IPS DF 4.7 (cell line): Measurements from ENCODE around the gene PRKACB.
"Not testable (repeated sequence)": the region's sequence is repeated elsewhere in the genome, so short reads cannot be mapped to it uniquely, and the experiment has no call there.

Experiments used
- DNase-seq: peaks from one replicate; pipeline ENCODE4 v3.0.0-alpha.2; 2013; ENCODE audit warnings: low spot score; ENCODE audit errors: extremely low read depth

The PRKACB gene

DNA sequence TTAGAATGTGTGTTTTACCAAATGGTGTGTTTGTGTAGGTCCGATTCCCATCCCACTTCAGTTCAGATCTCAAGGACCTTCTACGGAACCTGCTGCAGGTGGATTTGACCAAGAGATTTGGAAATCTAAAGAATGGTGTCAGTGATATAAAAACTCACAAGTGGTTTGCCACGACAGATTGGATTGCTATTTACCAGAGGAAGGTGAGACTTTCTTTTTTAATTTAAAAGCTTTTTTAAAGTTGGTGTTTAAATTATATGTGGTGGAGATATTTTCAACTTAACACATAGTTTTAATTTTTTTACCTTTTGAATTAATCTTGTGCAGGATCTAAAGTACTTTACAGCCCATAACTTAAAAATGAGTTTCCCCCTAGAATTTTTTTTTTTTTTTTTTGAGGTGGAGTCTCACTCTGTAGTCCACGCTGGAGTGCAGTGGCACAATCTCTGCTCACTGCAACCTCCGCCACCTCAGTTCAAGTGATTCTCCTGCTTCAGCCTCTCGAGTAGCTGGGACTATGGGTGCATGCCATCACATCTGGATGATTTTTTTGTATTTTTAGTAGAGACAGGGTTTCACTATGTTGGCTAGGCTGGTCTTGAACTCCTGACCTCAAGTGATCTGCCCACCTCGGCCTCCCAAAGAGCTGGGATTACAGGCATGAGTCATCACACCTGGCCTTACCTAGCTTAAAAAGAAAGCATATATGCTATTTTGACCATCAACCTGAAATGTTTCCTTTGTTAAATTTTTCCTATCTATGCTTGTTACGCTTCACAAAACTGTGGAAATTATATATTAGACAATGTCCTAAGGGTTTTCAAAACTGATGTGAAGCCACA is 70.3 kb downstream of the PRKACB start:
- no peak for DNase-seq

DNA sequence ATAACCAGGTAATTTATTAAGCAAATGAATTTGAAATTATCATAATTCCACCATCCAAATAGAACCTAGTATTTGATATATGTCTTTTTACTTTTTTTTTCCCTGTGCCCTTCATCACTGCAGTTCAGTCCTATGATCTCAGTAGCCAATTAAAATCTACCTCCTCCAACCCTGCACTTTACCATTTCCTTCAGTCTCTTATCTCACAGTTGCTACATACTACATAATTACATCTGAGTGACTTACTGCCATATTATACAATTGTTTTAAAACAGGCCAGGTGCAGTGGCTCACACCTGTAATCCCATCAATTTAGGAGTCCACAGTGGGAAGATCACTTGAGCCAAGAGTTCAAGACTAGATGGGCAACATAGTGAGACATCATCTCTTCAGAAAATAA is 73.2 kb downstream of the PRKACB start:
- DNase-seq, result no peak

DNA sequence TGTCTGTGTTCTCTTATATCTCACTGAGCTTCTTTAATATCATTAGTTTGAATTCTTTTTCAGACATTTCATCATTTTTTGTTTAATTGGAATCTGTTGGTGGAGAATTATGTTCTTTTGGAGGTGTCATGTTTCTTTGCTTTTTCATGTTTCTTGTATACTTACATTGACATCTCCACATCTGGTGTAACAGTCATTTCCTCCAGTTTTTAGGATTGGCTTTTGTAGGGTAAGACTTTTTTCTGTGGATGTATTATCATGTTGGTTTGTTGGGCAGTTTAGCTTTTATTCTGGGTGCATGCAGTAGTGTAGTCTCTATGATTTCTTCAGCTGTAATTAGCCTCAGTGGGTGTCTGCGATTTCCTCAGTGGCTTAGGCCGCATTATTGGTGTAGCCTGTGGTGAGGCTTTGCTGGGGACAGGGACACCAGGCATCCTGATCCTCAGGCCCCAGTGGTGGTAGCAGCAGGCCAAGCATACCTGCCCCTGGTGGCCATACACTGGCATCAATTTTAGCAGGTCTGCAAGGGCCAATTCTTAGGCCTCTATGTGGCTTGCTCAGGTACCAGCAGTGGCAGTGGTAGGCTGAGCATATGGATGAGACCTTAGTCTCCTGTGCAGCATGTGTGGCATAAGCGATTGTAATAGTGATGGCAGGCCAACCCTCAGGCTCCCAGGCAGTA is 79.8 kb downstream of the PRKACB start:
- DNase-seq, result no peak

DNA sequence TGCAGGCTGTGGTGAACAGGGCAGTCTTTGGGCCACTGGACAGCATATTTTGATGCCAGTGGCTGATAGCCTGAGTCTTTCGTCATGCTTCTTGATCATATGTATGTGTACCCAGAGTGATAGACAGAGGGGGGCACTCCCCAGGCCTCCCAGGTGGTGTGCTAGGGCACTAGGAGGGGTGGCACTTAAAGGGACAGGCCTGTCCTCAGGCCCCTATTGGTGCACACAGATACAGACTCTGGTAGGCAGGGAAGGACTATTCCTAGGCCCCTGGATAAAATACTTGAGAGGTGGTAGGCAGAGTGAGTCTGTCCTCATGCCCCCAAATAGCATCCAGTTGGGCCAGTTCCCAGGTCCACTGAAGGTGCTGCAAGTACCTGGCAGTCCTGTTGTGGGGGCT is 80.8 kb downstream of the PRKACB start:
- DNase-seq, result no peak

DNA sequence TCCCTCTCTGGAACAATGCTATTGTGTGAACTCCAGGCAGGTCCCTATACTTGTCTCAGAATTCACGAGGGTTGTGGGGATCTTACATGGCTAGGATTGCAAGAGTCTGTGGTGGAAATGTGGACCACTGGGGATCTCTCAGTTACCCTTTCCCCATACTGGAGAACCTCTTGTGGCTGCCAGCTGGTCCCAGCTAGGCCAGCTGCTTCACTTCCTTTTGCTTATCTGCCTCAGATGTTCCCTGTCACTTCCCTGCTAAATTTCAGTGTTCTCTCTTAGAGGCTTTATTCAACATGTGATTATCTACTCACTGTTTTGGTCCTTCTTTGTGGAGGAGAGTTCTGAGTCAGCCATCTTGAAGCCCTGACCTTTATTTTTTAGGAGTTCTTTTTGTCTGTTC is 81.6 kb downstream of the PRKACB start:
- no peak for DNase-seq

DNA sequence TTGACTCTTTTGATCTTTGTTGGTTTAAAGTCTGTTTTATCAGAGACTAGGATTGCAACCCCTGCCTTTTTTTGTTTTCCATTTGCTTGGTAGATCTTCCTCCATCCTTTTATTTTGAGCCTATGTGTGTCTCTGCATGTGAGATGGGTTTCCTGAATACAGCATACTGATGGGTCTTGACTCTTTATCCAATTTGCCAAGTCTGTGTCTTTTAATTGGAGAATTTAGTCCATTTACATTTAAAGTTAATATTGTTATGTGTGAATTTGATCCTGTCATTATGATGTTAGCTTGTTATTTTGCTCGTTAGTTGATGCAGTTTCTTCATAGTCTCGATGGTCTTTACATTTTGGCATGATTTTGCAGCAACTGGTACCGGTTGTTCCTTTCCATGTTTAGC is 88.6 kb downstream of the PRKACB start:
- not testable (repeated sequence) for DNase-seq

DNA sequence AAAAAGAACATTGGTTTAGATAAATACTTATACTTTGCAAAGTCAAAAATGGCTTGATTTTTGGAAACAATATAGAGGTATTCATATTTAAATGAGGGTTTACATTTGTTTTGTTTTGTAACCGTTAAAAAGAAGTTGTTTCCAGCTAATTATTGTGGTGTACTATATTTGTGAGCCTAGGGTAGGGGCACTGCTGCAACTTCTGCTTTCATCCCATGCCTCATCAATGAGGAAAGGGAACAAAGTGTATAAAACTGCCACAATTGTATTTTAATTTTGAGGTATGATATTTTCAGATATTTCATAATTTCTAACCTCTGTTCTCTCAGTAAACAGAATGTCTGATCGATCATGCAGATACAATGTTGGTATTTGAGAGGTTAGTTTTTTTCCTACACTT is 92.2 kb downstream of the PRKACB start:
- no peak for DNase-seq

DNA sequence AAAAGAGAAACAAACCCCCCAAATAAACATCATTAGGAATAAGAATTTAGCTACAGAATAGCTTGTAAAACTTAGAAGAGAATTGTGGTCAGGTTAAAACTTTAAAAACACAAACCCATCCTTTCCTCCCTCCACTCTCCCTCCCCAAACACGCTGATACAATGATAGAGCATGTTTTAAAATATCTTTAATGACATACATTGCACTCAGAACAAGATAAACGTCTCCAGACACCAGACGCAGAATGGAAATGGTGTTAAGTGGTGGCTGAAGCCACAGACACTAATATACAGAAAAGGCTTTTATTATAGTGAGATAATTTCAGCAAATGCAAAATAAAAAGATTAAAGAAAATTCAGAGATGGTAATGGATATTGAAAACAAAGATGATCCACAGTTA is 98.6 kb downstream of the PRKACB start:
- no peak for DNase-seq

DNA sequence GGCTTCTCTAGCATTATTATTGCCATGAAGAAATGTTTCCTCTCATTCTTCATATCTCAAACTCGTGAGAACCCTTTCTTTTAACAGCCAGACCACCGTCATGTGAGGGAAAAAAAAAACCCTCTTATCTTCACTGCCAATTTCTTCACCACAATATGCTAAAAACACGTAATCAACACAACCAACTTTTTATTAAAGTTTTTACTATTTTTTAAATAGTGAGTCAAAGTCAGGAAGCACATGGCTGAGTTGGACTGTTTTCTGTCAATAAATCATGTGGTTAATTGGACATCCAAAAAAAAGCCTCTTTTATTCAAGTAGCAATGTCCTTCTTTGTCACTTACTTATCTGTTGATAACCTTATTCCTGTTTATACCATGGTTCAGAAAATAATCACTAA is 101.5 kb downstream of the PRKACB start:
- no peak for DNase-seq

DNA sequence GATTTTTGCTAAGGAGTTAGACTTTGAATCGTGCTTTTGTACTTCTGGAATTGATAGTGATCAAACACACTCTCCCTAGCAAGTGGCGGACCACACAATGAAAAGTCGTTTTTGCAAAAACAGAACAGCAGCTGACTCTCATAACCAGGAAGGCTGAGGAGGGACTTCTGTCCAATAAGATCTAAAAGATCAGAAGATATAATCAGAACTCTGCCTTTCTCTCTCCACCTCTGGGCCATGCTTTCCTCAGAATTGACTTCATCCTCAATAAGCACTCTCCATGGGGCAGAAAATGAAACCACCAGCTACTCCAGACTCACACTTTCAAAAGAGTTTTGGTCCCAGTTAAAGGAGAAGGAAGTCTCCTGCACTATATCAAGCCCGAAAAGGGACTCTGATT is 102.1 kb downstream of the PRKACB start:
- no peak for DNase-seq

DNA sequence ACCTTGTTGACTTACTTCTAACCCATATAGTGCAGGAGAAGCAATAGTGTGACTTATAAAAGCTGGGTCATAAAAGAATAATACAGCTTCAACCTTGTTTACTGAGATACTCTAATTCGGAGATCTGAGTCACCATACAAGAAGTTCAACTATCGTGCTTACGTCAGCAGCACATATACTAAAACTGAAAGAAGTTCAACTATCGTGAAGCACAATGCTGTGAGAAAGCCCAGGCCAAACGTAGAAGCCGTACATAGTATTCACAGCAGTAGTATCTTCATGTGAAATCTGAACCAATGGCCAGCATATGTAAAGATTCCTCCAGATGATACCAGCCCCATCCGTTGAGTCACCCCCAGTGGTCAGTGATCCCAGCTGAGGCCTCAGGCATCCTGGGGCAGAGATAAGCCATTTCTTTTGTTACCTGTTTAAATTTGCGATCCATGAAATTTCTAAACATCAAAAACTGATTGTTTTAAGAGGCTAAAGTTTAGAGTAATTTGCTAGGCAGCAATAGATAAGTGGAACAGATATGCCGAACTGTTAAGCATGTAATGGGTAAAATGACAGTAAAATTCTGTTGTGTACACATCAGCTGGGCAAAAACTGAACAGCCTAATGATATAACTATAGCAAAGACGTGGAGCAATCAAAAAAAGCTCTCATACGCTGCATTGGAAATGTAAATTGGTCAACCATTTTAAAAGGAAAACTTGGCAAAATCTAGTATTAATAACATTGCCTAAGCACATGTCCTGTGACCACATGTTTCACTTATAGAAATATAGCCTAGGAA is 103.6 kb downstream of the PRKACB start:
- no peak for DNase-seq

DNA sequence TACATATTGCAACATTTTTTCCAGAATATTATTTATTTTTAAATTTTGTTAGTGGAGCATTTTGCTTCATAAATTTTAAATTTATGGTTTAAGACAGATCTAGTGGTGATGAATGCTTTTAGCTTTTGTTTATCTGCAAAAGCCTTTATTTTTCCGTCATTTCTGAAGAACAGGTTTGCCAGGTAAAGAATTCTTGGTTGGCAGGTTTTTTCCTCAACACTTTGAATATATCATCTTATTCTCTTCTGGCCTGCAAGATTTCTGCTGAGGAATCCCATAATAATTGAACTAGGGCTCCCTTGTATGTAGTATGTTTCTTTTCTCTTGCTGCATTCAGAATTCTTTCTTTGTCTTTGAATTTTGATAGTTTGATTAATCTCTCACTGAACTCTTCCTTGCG is 106.6 kb downstream of the PRKACB start:
- DNase-seq, result no peak

DNA sequence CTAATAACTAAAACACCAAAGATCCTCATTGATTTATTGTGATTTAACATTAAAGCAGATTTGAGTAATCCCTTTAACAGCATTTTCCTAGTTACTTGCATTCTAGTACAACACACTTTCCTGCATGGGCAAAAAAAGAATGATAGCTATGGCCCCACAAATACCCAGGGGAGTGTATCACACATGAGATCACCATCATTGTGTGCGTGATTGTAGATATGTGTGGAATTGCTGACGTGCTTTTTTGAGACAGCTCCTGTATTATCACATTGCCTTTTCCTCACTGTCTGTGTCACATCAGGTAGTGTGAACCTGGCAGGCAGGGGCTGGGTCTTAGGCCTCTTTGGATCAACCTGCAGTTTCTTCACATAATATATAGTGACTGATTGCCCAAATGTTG is 109.0 kb downstream of the PRKACB start:
- DNase-seq, result no peak

DNA sequence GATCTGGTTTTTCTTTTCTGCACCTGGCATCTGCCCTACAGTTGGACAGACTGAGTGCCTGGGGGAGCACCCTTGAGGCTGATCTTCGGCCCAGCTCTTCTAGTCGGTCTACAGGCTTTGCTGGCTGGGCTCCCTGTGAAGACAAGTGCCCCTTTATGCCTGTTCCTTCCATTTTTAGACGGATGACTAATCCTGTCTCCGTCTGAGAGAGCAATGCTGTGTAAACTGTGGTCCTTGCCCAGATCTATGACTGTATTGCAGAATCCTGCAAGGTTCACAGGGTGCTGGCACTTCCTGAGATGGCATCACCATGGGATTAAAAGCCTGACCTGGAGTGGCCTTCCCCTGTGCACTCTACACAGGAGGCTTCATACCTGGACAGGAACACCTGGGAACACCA is 109.8 kb downstream of the PRKACB start:
- no peak for DNase-seq

DNA sequence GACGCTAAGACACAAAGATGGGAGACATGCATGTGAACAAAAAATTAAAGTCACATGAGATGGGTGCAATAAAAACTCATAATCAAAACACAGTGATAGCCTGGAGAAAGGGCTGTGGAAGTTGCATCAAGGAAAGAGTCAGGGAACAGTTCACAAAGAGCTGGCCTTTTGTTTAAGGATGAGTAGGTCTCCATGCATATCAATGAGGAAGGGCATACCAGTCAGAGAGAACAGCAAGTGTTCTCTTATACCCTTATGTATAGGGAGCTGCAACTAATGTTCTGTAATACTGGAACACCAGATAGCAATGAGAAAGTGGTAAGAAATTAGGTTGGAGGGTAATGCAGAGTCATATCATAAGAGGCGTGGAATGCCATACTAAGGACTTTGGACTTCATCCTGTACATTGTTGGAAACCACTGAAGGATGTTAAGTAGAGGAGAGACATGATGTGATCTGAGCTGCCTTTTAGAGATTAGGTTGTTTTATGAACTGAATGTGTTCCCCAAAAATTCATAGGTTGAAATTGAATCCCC is 110.7 kb downstream of the PRKACB start:
- DNase-seq, result no peak

DNA sequence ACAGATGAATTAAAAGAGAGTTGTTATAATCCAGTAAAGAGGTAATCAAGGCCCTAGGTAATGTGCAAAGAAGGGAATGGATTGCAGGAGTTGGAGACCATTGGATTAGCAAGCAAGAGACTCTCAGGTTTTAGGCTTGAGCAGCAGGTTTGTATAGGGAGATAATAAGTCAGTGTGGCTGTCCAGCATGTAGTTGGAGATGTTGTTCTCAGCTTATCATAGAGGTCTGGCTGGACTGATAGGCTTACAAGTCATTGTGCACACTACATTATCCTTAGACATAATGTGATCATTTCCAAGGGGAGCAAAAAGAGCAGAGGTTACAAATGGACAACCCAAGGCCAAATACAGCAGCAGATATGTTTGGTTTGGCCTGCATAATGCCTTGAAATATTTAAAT is 111.5 kb downstream of the PRKACB start:
- DNase-seq, result no peak

DNA sequence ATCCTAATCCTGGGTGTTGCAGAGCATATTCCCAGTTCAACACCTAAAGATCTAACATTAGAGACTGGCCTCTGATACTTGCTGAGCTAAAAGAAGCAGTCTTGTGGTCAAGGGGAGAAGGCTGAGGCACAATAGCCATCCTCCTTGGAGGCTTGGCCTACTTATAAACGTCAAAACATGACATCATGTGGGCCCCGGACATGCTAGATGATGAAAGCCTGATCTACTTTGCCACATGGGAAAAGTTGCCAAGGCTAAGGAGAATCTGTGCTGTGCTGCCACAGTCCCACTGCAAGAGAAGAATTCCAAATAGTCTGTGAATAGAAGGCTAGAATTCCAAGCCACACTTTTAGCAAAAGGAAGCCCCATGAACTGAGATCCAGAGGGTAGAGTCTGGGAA is 113.5 kb downstream of the PRKACB start:
- no peak for DNase-seq

DNA sequence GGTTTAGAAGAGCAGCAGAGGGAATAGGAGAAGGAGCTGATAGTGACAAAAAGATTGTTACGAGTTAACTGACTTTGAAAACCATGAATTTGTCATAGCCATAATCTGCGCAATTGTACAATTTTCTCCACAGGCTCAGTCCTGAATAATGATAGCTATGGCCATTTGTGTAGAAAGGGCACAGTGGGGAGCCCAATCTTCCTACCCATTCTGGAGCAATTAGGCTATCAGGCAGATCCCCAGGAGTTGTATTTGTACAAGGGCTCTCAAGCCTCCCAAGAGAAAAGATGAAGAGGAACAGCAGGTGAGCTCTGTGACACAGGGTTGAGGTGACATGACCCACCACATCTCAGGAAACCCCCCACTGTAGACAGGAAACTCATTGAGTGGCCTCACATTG is 115.3 kb downstream of the PRKACB start:
- DNase-seq, result no peak

DNA sequence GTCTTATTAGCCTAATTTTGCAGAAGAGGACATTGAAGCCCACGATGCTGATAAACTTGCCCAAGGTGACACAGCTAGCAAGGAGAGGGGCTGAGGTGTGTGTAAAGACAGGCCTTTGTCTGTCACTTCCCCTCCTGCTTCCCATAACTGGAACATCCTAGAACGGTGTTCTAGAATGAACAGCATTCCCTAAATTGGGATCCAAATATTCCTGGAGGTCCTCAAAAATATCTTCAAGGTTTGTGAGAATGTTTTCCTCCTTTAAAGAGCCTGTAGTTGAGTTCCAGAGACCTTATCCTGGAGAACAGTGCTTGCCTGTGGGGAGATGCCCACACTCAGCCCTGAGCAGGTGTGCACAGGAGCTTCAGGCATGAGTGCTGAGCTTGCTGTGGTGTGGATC is 115.9 kb downstream of the PRKACB start:
- no peak for DNase-seq

DNA sequence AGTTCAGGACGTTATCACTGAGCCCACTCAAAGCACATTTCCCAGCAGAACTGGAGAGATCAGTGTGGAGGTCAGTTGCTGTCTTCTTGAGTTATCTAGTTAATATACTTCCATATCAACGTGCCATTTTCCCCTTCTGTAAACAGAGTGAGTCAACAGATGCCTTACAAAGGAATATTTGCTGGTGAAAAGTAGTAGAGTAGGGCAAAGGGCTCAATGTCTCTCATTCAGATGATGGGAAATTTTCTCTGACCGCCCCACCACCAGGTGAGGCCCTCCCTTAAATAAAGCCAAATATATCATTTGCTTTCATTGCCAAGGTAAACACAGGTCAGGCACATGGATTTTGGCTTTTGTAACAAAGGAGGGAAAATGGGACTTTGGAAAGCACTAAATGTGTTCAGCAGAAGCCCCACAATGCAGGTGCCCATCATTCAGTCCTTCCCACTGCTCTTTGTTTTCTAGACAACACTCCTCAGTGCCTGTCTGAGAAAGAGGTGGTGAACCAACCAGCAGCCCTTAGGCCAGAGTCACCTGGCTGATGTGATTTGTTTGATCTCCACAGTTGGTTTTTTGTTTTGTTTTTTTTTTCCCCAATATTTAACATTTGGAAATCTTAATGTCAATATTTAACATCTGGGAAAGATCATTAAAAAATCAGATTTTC is 116.9 kb downstream of the PRKACB start:
- no peak for DNase-seq

DNA sequence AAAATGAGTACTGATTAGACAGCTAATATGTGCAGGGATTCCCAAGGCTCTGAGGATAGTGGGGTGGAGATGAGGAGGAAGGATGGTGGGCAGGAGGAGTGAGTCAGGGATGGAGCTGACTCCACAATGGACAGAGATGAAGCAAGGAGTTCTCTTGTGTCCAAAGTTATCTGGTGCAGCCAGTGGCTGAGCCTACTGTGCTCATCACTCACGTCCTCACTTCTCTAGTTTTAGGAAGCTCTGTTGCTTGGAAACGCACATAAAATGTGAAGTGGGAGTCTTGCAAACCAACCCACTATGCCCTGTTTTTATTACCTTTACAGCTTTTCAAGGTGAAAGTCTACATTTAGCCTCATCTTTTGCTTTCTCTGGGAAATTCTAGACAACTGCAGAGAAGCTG is 120.9 kb downstream of the PRKACB start:
- DNase-seq, result no peak
